Small intestine (tissue), 7 donors: ENCODE measurements around the gene HPCAL4. TPM values are rescaled to one million over a fixed set of nuclear protein-coding genes. Genes with fewer than 3 reads are reported as not detected.

Experiments
- DNase-seq, 2 donors: peaks; one replicate each; pipeline versions ENCODE4 v3.0.0 to v3.0.0-alpha.2; 2013
- FAIRE-seq: peaks from 2 replicates; lab custom pipeline; 2012; peaks lifted over from hg19 to GRCh38; lab: Jason Lieb, UNC
- H3K27ac ChIP-seq, 3 donors: one replicate each; pipeline ENCODE4 v1.5.1; 2013; ENCODE audit warnings: low read length in 2 of 3, mild to moderate bottlenecking in 2 of 3, control low read depth in 1 of 3, inconsistent platforms in 1 of 3, low read depth in 1 of 3, moderate library complexity in 1 of 3
- H3K27me3 ChIP-seq, 3 donors: one replicate each; pipeline ENCODE4 v1.6.1; 2013; ENCODE audit warnings: low read length in 3 of 3, inconsistent platforms in 1 of 3; ENCODE audit not compliant: control insufficient read depth in 3 of 3, insufficient read depth in 3 of 3
- H3K36me3 ChIP-seq, 3 donors: one replicate each; pipeline ENCODE4 v1.6.1; 2013; ENCODE audit warnings: low read length in 3 of 3, inconsistent platforms in 1 of 3, low read depth in 1 of 3, mild to moderate bottlenecking in 1 of 3, moderate library complexity in 1 of 3; ENCODE audit not compliant: control insufficient read depth in 3 of 3, insufficient read depth in 2 of 3
- H3K4me1 ChIP-seq, 3 donors: one replicate each; pipeline ENCODE4 v1.6.1; 2013; ENCODE audit warnings: low read length in 2 of 3, inconsistent platforms in 1 of 3, low read depth in 1 of 3, mild to moderate bottlenecking in 1 of 3, moderate library complexity in 1 of 3; ENCODE audit not compliant: control insufficient read depth in 3 of 3, insufficient read depth in 2 of 3
- H3K4me3 ChIP-seq, 3 donors: one replicate each; pipeline ENCODE4 v1.5.1; 2013; ENCODE audit warnings: low read length in 3 of 3, control low read depth in 1 of 3, inconsistent platforms in 1 of 3, low read depth in 1 of 3, mild to moderate bottlenecking in 1 of 3, moderate library complexity in 1 of 3
- H3K9me3 ChIP-seq, 2 donors: one replicate each; pipeline ENCODE4 v1.6.1; 2013; ENCODE audit warnings: low read depth in 1 of 2, low read length in 1 of 2; ENCODE audit not compliant: control insufficient read depth in 2 of 2, insufficient read depth in 1 of 2
- WGBS, 3 donors: extraction: QIAGEN DNeasy Blood & Tissue Kit; methylation state at CpG; one replicate each; pipeline ENCODE4 v1.1.7; 2013; 5-methylcytosine and 5-hydroxymethylcytosine counted together
- polyA plus RNA-seq, 4 donors: library from polyadenylated mRNA; stranded (reverse) in 3 of 4; unstranded in 1 of 4; fragments of 200-250 nt in 3 of 4; fragments of 120-200 nt in 1 of 4; gene quantifications; one replicate each; pipeline versions ENCODE4 v1.2.1 to v1.2.3, GENCODE V29; 2013
- donor health status: healthy with polysubstance abuse.
- donor health status: control.
- donor health status: control.
- donor health status: Bipolar disorder and iron deficiency.
- donor health status: healthy.

HPCAL4 gene
- polyA plus RNA-seq, 4 donors = 0.10 to 0.27 (median 0.22) TPM

DNA sequence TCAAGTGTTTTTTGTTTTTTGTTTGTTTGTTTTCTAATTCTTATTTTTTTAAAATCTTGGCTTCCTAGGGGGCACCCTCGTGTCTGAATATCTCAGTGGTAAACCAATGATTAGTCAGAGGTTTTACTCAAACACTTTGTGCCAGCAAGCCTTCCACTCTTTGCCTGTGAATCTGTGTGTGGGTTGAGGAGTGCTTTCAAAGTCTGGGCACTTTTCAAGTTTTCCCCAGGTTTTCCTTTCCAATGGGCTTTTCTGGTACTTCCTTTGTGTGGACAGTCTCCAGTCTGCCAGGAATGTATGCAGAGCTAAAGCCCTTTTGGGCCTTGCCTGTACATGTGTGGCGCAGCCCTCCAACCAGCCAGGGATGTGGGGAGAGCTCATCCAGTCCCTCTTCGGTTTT lies 37.8 kb upstream of the HPCAL4 start:
- H3K27me3 ChIP-seq = peaks cover 3 to 54% (median 8%) of the 10 kb centered on the region in 3 donors
- no peak for FAIRE-seq

GRCh38 chr1:39727932-39728317 lies 36.7 kb upstream of the HPCAL4 start:
- H3K27ac ChIP-seq = no peak overlapping the region
- no peak overlapping the region for H3K4me3 ChIP-seq
- peaks cover 3 to 51% (median 6%) of the 10 kb centered on the region in 3 donors for H3K27me3 ChIP-seq
- WGBS, 3 donors = 65 to 70% (median 66%) methylated on average over 14 of the region's 14 CpGs
- DNase-seq (no peak), FAIRE-seq (no peak)
- no peaks in the 10 kb centered on the region for H3K9me3 ChIP-seq
- no peaks in the 10 kb centered on the region for H3K36me3 ChIP-seq
- no peaks in the 10 kb centered on the region for H3K4me1 ChIP-seq

More for the DNA sequence above, 37.8 kb upstream of the HPCAL4 start:
- no peaks in the 10 kb centered on the region for H3K9me3 ChIP-seq
- no peak for DNase-seq
- no peak overlapping the region for H3K27ac ChIP-seq
- H3K4me1 ChIP-seq = no peaks in the 10 kb centered on the region
- WGBS, 3 donors = 65 to 72% (median 66%) methylated on average over 3 of the region's 3 CpGs
- H3K4me3 ChIP-seq = no peak overlapping the region
- no peaks in the 10 kb centered on the region for H3K36me3 ChIP-seq

DNA sequence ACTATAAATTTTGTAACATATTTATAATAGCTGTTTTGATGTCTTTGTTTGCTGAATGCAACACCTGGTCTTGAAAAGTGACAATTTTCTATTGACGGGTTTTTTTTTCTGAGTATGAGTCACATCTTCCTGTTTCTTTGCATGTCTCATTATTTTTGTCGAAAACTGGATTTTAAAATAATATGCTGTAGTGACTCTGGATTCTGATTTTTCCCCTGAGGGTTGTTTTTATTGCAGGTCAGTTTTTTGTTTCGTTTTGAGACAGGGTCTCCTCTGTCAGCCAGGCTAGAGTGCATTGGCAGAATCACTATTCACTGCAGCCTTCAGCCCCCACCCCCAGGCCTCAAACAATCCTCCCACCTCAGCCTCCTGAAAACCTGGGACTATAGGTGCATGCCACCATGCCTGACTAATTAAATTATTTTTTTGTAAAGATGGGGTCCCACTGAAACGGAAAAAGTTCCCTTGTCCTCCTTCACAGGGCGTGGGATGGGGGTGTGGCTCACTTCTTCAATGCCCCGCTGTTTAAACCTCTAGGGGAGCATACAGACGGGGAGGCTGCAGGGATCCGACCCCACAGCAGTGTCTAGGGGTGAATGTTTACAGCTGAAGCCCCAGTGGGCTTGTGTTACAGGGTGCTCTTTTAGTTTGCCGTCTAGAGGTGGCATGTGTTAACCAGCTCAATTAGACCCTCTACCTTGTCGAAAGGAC lies 36.1 kb upstream of the HPCAL4 start:
- Histone ChIP-seq H3K27me3 (peaks cover 3 to 47% (median 6%) of the 10 kb centered on the region in 3 donors), H3K4me1 (no peaks in the 10 kb centered on the region), H3K4me3 (no peak overlapping the region), H3K9me3 (no peaks in the 10 kb centered on the region), H3K27ac (no peak overlapping the region), H3K36me3 (no peaks in the 10 kb centered on the region)
- FAIRE-seq = peak; percentile 10
- no peak for DNase-seq
- WGBS, 3 donors = 37 to 43% (median 42%) methylated on average over 10 of the region's 10 CpGs

GRCh38 chr1:39726600-39726999 lies 35.4 kb upstream of the HPCAL4 start:
- FAIRE-seq = no peak
- DNase-seq = no peak
- H3K9me3 ChIP-seq = no peaks in the 10 kb centered on the region
- no peak overlapping the region for H3K27ac ChIP-seq
- no peak overlapping the region for H3K4me3 ChIP-seq
- no peaks in the 10 kb centered on the region for H3K36me3 ChIP-seq
- 67 to 83% (median 72%) methylated on average over 3 of the region's 3 CpGs for WGBS, 3 donors
- no peaks in the 10 kb centered on the region for H3K4me1 ChIP-seq
- H3K27me3 ChIP-seq = peaks cover 3 to 48% (median 6%) of the 10 kb centered on the region in 3 donors

DNA sequence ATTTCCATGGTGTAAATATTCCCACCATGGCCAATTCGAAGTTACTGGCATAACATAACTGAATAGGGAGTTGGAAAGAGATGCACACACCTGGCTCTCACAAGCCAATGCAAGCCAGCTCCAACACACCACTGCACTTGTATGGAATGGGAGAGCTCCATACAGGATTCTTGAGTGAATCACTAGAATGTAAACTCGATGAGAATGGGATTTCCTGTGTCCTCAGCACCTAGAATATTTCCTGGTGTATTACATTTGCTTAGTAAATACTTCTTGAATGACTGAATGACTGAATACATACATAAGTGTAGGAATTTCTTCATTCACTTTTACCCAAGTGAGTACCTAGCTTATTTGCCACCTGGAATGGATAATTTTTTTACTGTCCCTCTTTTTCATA lies 31.3 kb upstream of the HPCAL4 start:
- Histone ChIP-seq H3K4me1 (no peaks in the 10 kb centered on the region), H3K27ac (no peak overlapping the region), H3K27me3 (peaks cover 0 to 37% (median 0%) of the 10 kb centered on the region in 3 donors), H3K9me3 (no peaks in the 10 kb centered on the region), H3K4me3 (no peak overlapping the region), H3K36me3 (no peaks in the 10 kb centered on the region)
- DNase-seq (no peak), FAIRE-seq (no peak)
- WGBS, 3 donors = 16 to 21% (median 20%) methylated on average over 2 of the region's 2 CpGs

DNA sequence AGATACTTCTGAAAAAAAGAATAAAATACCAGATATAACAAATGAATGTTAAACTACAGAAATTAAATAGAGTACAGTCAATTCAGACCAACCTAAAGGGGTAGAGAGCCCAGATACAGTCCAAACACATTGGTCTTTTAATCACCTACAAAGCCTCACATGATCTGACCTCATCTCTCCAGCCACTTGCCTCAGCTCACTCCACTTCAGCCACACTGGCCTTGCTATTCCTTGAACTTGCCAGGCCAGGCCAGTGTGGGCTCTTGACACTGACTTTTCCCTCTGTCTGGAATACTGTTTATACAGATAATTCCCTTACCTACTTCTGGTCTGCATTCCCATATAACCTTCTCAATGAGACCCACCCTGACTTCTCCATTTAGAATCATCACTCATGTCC lies 30.4 kb upstream of the HPCAL4 start:
- Histone ChIP-seq H3K27me3 (peaks cover 0 to 42% (median 0%) of the 10 kb centered on the region in 3 donors), H3K27ac (no peak overlapping the region), H3K4me1 (no peaks in the 10 kb centered on the region), H3K36me3 (no peaks in the 10 kb centered on the region), H3K4me3 (no peak overlapping the region), H3K9me3 (no peaks in the 10 kb centered on the region)
- DNase-seq (no peak), FAIRE-seq (no peak)

DNA sequence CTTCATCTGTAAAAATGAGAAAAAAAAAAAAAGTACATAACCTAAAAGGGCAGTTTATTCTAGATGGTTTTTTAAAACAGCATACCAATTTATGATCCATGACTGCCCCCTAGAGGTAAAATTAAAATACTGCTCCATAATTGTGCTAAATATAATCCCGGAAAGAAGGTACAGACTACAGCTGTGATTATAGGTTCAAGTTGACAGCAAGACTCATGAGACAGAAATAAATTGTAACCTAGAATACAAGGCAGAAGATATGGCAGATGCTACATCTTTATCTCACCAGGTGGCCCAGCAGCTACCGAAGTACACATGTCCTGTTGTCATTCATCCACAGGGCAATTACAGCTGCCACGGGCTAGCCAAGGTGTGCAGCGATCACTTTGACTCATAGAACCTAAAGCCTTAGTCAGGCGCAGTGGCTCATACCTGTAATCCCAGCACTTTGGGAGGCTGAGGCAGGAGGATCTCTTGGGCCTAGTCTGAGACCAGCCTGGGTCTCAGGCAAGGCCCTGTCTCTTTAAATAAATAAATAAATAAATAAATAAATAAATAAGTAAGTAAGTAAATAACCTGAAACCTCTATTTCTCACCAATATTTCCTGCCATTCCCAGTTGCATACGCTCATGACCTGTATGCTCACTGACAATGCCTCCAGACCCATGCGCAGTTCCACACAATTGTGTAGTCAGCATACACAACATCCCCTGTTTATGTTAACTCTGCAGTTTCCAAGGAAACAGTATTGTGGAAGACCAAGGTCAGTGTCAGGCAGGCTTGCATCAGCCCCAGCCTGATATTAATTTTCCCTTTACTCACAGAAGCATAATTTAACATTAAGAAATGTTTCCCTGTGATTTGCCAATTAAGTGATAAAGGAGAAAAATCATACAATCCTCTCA lies 29.1 kb upstream of the HPCAL4 start:
- DNase-seq (peak; percentile 79 to 80), FAIRE-seq (peak; percentile 96)
- no peak overlapping the region for H3K4me3 ChIP-seq
- no peak overlapping the region for H3K27ac ChIP-seq
- no peaks in the 10 kb centered on the region for H3K4me1 ChIP-seq
- no peaks in the 10 kb centered on the region for H3K36me3 ChIP-seq
- no peaks in the 10 kb centered on the region for H3K9me3 ChIP-seq
- H3K27me3 ChIP-seq = peaks cover 0 to 35% (median 0%) of the 10 kb centered on the region in 3 donors
- WGBS, 3 donors = 38 to 47% (median 38%) methylated on average over 7 of the region's 7 CpGs

DNA sequence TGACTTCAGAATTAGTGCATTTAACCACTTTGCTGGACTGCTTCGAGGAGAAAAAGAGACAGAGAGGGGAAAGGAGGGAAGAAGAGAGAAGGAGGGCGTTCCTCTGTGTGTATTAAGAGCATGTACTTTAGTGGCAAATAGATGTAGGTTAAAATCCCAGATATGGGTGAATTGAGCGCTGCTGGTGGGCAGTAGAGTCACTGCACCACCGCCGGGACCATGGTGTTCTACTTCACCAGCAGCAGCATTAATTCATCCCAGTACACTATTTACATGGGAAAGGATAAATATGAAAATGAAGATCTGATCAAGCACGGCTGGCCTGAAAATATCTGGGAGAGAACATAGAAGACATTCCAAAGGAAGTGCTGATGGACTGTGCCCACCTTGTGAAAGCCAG lies 26.6 kb upstream of the HPCAL4 start:
- FAIRE-seq (no peak), DNase-seq (no peak)
- no peaks in the 10 kb centered on the region for H3K9me3 ChIP-seq
- no peaks in the 10 kb centered on the region for H3K4me1 ChIP-seq
- H3K27ac ChIP-seq = no peak overlapping the region
- 45 to 58% (median 57%) methylated on average over 6 of the region's 6 CpGs for WGBS, 3 donors
- H3K27me3 ChIP-seq = peaks cover 0 to 35% (median 2%) of the 10 kb centered on the region in 3 donors
- no peak overlapping the region for H3K4me3 ChIP-seq
- no peaks in the 10 kb centered on the region for H3K36me3 ChIP-seq
